ENCODE data around the gene LMCD1.

LMCD1 gene

DNA sequence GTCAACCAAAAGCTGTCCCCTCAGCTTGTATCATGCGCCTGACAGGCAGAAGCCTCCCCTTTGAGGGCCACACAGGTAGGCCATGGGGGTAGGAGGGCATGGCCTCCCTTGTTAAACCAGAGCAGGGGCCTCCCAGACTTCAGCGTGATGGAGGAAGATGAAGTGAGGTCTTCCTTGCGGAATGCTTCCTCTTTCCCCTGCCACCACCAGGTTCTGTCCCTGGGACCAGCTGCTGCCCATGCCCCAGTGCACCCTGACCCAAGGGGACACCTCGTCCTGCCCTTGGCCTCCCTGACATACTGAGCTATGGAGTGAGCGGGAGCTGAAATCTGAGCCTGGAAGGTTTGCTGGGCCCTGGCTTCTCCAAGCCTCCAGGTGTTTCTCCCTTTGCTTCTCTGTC lies 116.3 kb downstream of the LMCD1 start:
- no peak for DNase-seq (ENCODE audit: low read depth, low spot score)

DNA sequence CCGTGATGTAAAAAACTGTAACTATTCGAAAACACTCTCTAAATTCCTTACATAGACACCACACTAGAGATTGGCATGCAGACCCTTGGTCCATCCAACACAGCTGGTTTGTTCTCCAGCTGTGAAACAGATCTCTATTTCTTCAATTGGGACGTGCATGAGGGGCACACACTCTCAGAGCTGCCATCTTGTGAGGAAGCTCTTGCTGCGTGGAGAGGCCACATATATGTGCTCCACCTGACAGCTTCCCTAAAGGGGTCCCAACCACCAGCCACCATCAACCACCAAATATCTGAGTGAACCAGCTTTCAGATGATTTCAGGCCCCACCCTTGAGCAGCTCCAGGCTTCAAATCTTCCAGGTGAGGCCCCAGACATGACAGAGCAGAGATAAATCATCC lies 117.3 kb downstream of the LMCD1 start:
- no peak for DNase-seq (ENCODE audit: low read depth, low spot score)

DNA sequence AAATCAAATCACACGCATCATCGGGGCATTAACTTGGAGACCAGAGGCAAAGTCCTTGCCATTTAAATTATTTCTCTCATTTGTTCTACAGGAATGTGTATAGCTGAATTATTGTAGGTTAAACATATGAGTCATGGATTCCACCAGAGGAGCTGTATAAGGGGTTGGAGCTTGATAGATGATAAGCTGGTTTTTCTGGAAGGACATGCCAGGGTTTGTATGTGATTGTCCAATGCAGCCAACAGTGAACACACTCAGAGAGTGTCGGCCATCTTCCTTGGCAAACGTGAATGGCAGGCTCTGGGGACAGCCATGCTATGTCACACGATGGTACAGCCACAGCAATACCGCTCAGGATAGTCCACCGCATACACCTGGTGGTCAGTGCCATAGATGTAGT lies 117.9 kb downstream of the LMCD1 start:
- no peak for DNase-seq (ENCODE audit: low read depth, low spot score)

DNA sequence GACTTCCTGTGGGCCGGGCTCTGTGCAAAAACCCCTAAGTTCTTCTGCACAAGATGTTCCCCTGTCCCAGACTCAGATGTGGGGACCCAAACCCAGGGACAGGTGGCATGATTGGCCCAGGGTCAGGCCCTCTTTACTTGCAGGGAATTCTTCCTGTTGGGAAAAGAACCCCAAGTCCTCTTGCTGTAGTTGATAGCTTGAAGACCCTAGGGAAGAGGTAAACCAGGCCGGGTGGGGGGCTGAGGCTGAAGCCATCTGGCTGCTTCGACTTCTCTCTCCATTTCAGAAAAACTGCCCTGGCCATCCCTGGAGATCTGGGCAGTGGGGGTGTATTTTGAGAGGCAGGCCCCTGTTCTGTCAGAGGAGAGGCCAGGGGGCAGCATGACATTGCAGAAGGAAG lies 119.5 kb downstream of the LMCD1 start:
- DNase-seq (ENCODE audit: low read depth, low spot score): no peak

DNA sequence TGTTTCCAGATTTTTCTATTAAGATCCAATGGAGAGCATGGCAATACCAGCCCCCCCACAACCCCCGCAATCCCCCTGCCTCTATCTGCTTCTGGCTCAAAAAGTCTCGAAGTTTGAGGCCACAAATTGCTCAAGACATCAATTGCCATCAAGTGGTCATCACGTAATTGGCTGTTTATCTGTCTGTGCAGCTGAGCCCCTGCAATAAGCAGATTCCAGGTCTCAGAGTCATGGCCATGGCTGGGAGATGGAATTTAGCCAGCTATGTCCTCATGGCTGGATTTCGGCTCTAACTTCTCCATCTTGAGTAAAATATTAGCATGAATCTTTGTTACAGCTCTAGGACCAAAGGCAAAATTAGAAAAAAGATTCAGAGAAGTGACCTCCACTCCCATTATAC lies 120.2 kb downstream of the LMCD1 start:
- no peak for DNase-seq (ENCODE audit: low read depth, low spot score)

DNA sequence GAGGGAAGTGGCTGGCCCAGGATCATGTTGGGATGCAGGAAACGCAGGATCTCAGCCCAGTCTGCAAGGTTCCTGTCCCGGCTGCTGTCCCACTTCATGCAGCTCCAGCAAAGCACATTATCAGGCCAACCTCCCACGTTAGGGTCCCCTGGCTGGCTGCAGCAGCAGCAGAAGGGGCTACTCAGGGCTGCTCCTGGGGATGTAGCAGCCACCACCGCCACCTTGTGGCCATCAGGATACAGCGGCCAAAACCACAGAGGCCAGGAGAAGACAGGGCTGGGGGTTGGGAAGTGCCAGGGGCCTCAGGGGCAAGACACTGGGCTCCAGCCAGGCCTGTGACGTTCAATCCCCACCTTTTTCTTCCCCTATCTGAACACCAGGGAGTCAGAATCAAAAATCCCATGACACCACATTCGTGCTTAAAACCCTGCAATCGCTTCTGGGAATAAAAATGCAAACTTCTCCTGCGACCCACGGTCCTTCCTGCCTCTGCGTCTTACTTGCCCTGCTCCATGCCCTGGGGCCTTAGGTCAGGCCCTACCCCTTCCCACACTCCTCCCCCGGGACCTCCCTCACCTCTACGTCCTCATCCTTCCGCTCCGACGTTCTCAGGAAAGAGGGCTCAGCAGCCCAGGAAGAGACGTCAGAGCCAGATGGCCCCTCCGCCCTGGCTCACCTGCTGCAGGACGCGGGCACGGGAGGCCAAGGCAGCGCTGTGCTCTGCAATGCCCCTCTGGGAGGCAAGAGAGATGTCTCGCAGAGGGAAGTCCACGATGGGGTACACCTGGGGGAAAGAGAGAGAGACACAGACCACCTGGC lies 121.5 kb downstream of the LMCD1 start:
- DNase-seq (ENCODE audit: low read depth, low spot score): no peak

DNA sequence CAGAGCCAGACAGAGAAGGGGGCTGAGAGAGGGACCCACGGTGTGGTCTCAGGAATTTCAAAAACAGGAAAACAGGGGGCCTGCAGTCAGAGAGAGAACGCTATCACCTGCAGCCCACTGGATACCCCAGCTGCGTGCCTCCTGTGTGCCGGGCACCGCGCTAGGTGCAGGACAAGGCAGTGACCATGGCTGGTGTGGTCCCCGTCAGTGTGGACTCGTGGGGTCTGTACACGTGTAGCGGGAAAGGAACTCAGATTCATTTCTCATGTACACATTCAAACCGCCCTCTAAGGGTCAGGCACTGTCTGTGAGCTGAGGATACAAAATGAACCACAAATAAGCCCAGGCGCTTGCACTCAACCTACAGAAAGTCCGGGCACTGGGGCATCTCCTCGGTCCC lies 122.1 kb downstream of the LMCD1 start:
- no peak for DNase-seq (ENCODE audit: low read depth, low spot score)

All from activated naive CD8-positive, alpha-beta T cell treated with anti-CD3 and anti-CD28 coated beads, Interleukin-2, amount 50 U/mL, for 16 hours (primary cell).